H1 (cell line): Measurements from ENCODE around the gene PXDN. TPM values are rescaled to one million over a fixed set of nuclear protein-coding genes. Genes with fewer than 3 reads are reported as not detected.

Source experiments
- CTCF ChIA-PET: fragments of 300-600 bp; sonication (Branson Sonifier 250); formaldehyde crosslinking; loops from one replicate; lab custom pipeline; 2021; ENCODE audit not compliant: partially characterized antibody; lab: Charles Lee
- POLR2A ChIA-PET: fragments of 300-600 bp; sonication (Branson Sonifier 250); formaldehyde crosslinking; loops from one replicate; lab custom pipeline; 2021; ENCODE audit warnings: inconsistent platforms; ENCODE audit not compliant: partially characterized antibody; lab: Charles Lee
- DNase-seq, 2 experiments: peaks; one replicate each; pipeline versions ENCODE4 v3.0.0 to v3.0.0-alpha.2; 2010 to 2022; ENCODE audit warnings: low spot score in 2 of 2, low read depth in 1 of 2, mixed read lengths in 1 of 2
- FAIRE-seq: peaks from 2 replicates; lab custom pipeline; 2011; peaks lifted over from hg19 to GRCh38; lab: Jason Lieb, UNC
- H2AFZ ChIP-seq: 2 replicates; pipeline ENCODE4 v1.8.1; 2012; ENCODE audit warnings: low read length, inconsistent platforms
- H2AK5ac ChIP-seq: 2 replicates; pipeline ENCODE4 v1.6.1; 2013; ENCODE audit warnings: low read depth, low read length
- H2BK120ac ChIP-seq: replicated peaks from 2 replicates; pipeline ENCODE3; 2013; ENCODE audit warnings: low read depth, low read length, inconsistent platforms
- H2BK12ac ChIP-seq: 2 replicates; pipeline ENCODE4 v1.6.1; 2013; ENCODE audit warnings: low read depth, low read length
- H2BK15ac ChIP-seq: 2 replicates; pipeline ENCODE4 v1.6.1; 2013; ENCODE audit warnings: low read length
- H2BK20ac ChIP-seq: 2 replicates; pipeline ENCODE4 v1.6.1; 2013; ENCODE audit warnings: low read length
- H2BK5ac ChIP-seq: 2 replicates; pipeline ENCODE4 v1.6.1; 2013; ENCODE audit warnings: low read depth, low read length
- H3K14ac ChIP-seq: 2 replicates; pipeline ENCODE4 v1.6.1; 2013; ENCODE audit warnings: inconsistent platforms; ENCODE audit not compliant: insufficient read length
- H3K18ac ChIP-seq: 2 replicates; pipeline ENCODE4 v1.6.1; 2013; ENCODE audit warnings: low read length; ENCODE audit errors: extremely low read depth
- H3K23ac ChIP-seq: 2 replicates; pipeline ENCODE4 v1.6.1; 2013; ENCODE audit warnings: inconsistent platforms; ENCODE audit not compliant: insufficient read length
- H3K23me2 ChIP-seq: 2 replicates; pipeline ENCODE4 v1.6.1; 2013; ENCODE audit warnings: low read depth, low read length
- H3K27ac ChIP-seq: 2 replicates; pipeline ENCODE4 v1.6.1; 2011; ENCODE audit warnings: low read depth, low read length, inconsistent platforms
- H3K27me3 ChIP-seq, 4 experiments: replicated peaks in 1 of 4; 1 replicate in 1 of 4; 2 replicates in 3 of 4; pipeline versions ENCODE4 v1.6.1 to v1.8.1; 2011 to 2013; ENCODE audit warnings: low read length in 3 of 4, mild to moderate bottlenecking in 3 of 4, inconsistent platforms in 2 of 4, mixed read lengths in 2 of 4, moderate library complexity in 1 of 4; ENCODE audit not compliant: control insufficient read depth in 3 of 4, insufficient read depth in 3 of 4; ENCODE audit errors: extremely low read depth in 1 of 4
- H3K36me3 ChIP-seq, 4 experiments: 2 replicates each; pipeline versions ENCODE4 v1.6.1 to v1.8.1; 2011 to 2013; ENCODE audit warnings: mild to moderate bottlenecking in 4 of 4, low read length in 3 of 4, moderate library complexity in 2 of 4, control low read depth in 1 of 4, inconsistent platforms in 1 of 4; ENCODE audit not compliant: insufficient read depth in 4 of 4, control insufficient read depth in 2 of 4
- H3K4ac ChIP-seq: replicated peaks from 2 replicates; pipeline ENCODE3; 2013; ENCODE audit warnings: low read length, low read depth, mixed read lengths, inconsistent platforms; ENCODE audit not compliant: insufficient read length
- H3K4me1 ChIP-seq, 4 experiments: replicated peaks in 1 of 4; 1 replicate in 1 of 4; 2 replicates in 3 of 4; pipeline versions ENCODE4 v1.6.1 to v1.8.1; 2011 to 2013; ENCODE audit warnings: low read length in 3 of 4, inconsistent platforms in 2 of 4, mixed read lengths in 1 of 4; ENCODE audit not compliant: insufficient read depth in 4 of 4, control insufficient read depth in 3 of 4
- H3K4me2 ChIP-seq, 2 experiments: 2 replicates each; pipeline versions ENCODE4 v1.6.1 to v1.8.1; 2011 to 2013; ENCODE audit warnings: low read depth in 2 of 2, low read length in 2 of 2, control low read depth in 1 of 2, inconsistent platforms in 1 of 2, mild to moderate bottlenecking in 1 of 2; ENCODE audit not compliant: insufficient read depth in 1 of 2
- H3K4me3 ChIP-seq, 4 experiments: fragments of 200-600, 300-600 bp in 1 of 4; sonication (generic), shearing (Covaris generic), sonication (Bioruptor Twin) in 1 of 4; 2 replicates each; pipeline versions ENCODE4 v1.5.1 to v1.8.1; 2011 to 2016; ENCODE audit warnings: low read length in 4 of 4, low read depth in 3 of 4, control low read depth in 2 of 4, inconsistent platforms in 2 of 4, mild to moderate bottlenecking in 2 of 4, mixed read lengths in 1 of 4, moderate library complexity in 1 of 4; ENCODE audit not compliant: insufficient read depth in 2 of 4; ENCODE audit errors: extremely low read depth in 1 of 4
- H3K56ac ChIP-seq: replicated peaks from 2 replicates; pipeline ENCODE3; 2013; ENCODE audit warnings: low read depth, mild to moderate bottlenecking, mixed read lengths, low read length, inconsistent platforms; ENCODE audit not compliant: insufficient read length
- H3K79me1 ChIP-seq: 2 replicates; pipeline ENCODE4 v1.6.1; 2013; ENCODE audit warnings: low read depth, low read length, control low read depth
- H3K79me2 ChIP-seq, 2 experiments: 2 replicates each; pipeline versions ENCODE4 v1.6.1 to v1.8.1; 2012 to 2013; ENCODE audit warnings: low read length in 2 of 2, mild to moderate bottlenecking in 2 of 2, inconsistent platforms in 1 of 2; ENCODE audit not compliant: insufficient read depth in 2 of 2, control insufficient read depth in 1 of 2
- H3K9ac ChIP-seq, 4 experiments: replicated peaks in 1 of 4; 1 replicate in 1 of 4; 2 replicates in 3 of 4; pipeline versions ENCODE4 v1.6.1 to v1.8.1; 2011 to 2013; ENCODE audit warnings: low read depth in 3 of 4, low read length in 3 of 4, control low read depth in 2 of 4, mild to moderate bottlenecking in 2 of 4, moderate library complexity in 2 of 4, inconsistent platforms in 1 of 4; ENCODE audit errors: extremely low read depth in 1 of 4
- H3K9me3 ChIP-seq, 2 experiments: 2 replicates each; pipeline versions ENCODE4 v1.6.1 to v1.8.1; 2012 to 2013; ENCODE audit warnings: mild to moderate bottlenecking in 2 of 2, moderate library complexity in 2 of 2, control low read depth in 1 of 2, inconsistent platforms in 1 of 2, low read depth in 1 of 2, low read length in 1 of 2, mixed read lengths in 1 of 2; ENCODE audit not compliant: insufficient read depth in 2 of 2
- H4K20me1 ChIP-seq, 2 experiments: replicated peaks in 1 of 2; 2 replicates each; pipeline versions ENCODE3 to v1.8.1; 2011 to 2013; ENCODE audit warnings: inconsistent platforms in 2 of 2, low read length in 2 of 2, mild to moderate bottlenecking in 1 of 2; ENCODE audit not compliant: insufficient read depth in 2 of 2, control insufficient read depth in 1 of 2
- H4K5ac ChIP-seq: 2 replicates; pipeline ENCODE4 v1.6.1; 2013; ENCODE audit warnings: low read length, low read depth, mixed read lengths, inconsistent platforms; ENCODE audit not compliant: insufficient read length
- H4K8ac ChIP-seq: 2 replicates; pipeline ENCODE4 v1.8.0; 2013; ENCODE audit warnings: mild to moderate bottlenecking, moderate library complexity, low read length, inconsistent platforms; ENCODE audit not compliant: insufficient read depth; ENCODE audit errors: extremely low read depth
- H4K91ac ChIP-seq: replicated peaks from 2 replicates; pipeline ENCODE3; 2013; ENCODE audit warnings: low read length, mixed read lengths, inconsistent platforms; ENCODE audit not compliant: insufficient read length
- BACH1 ChIP-seq: IDR thresholded peaks from 2 replicates; pipeline ENCODE4 v1.6.1; 2012; ENCODE audit warnings: low read length, improper control_type of control experiment
- CEBPB ChIP-seq: IDR thresholded peaks from 2 replicates; pipeline ENCODE4 v1.6.1; 2012; ENCODE audit warnings: low read depth, low read length
- EZH2 ChIP-seq: fragments of 200-600 bp; sonication (generic); IDR thresholded peaks from 2 replicates; pipeline ENCODE4 v1.7.1; 2012; ENCODE audit warnings: low read depth, mild to moderate bottlenecking, moderate library complexity, low read length, inconsistent platforms; ENCODE audit not compliant: severe bottlenecking
- FOSL1 ChIP-seq: IDR thresholded peaks from 2 replicates; pipeline ENCODE4 v1.6.1; 2011; ENCODE audit warnings: mild to moderate bottlenecking, low read depth, low read length, moderate library complexity; ENCODE audit not compliant: insufficient read depth
- HDAC2 ChIP-seq, 2 experiments: fragments of 300-600 bp in 1 of 2; sonication (generic) in 1 of 2; IDR thresholded peaks; 2 replicates each; pipeline ENCODE4 v1.6.1; 2011 to 2012; ENCODE audit warnings: low read depth in 2 of 2, low read length in 2 of 2, mild to moderate bottlenecking in 2 of 2, moderate library complexity in 2 of 2, borderline replicate concordance in 1 of 2, inconsistent platforms in 1 of 2
- KDM1A ChIP-seq: fragments of 200-600, 300-600 bp; sonication (generic); IDR thresholded peaks from 2 replicates; pipeline ENCODE4 v1.7.1; 2016; ENCODE audit warnings: mild to moderate bottlenecking, low read length, borderline replicate concordance
- KDM5A ChIP-seq: fragments of 200-600 bp; IDR thresholded peaks from 2 replicates; pipeline ENCODE4 v1.7.1; 2012; ENCODE audit warnings: mild to moderate bottlenecking, low read length, inconsistent platforms, mixed read lengths
- PHF8 ChIP-seq: fragments of 200-600 bp; sonication (generic); conservative IDR thresholded peaks from 2 replicates; pipeline ENCODE4 v1.7.1; 2012; ENCODE audit warnings: low read depth, mild to moderate bottlenecking, inconsistent platforms, low read length, moderate library complexity
- RAD21 ChIP-seq, 2 experiments: IDR thresholded peaks in 1 of 2; conservative IDR thresholded peaks in 1 of 2; 2 replicates each; pipeline ENCODE4 v1.6.1; 2011; ENCODE audit warnings: low read depth in 2 of 2, low read length in 2 of 2, improper control_type of control experiment in 1 of 2, inconsistent platforms in 1 of 2, mild to moderate bottlenecking in 1 of 2, moderate library complexity in 1 of 2
- TAF1 ChIP-seq: IDR thresholded peaks from 2 replicates; pipeline ENCODE4 v1.6.1; 2011; ENCODE audit warnings: mild to moderate bottlenecking, low read depth, low read length
- YY1 ChIP-seq: IDR thresholded peaks from 2 replicates; pipeline ENCODE4 v1.6.1; 2011; ENCODE audit warnings: low read depth, mild to moderate bottlenecking, low read length
- WGBS, 2 experiments: shearing (Covaris generic) in 1 of 2; methylation state at CpG; one replicate each; pipeline versions ENCODE4 v1.1.6 to v1.1.7; 2013 to 2015; ENCODE audit warnings: low lambda C conversion rate in 2 of 2, mixed read lengths in 2 of 2, inconsistent platforms in 1 of 2, low coverage in 1 of 2, missing lambda C conversion rate in 1 of 2; ENCODE audit not compliant: insufficient replicate concordance in 2 of 2, insufficient coverage in 1 of 2, insufficient read length in 1 of 2; ENCODE audit errors: extremely low coverage in 1 of 2, missing lambda C conversion rate in 1 of 2; 5-methylcytosine and 5-hydroxymethylcytosine counted together
- polyA plus RNA-seq, 7 experiments: library from polyadenylated mRNA; depleted of rRNA in 3 of 7; stranded (reverse) in 5 of 7; unstranded in 2 of 7; fragments of >200 nt in 5 of 7; fragments of 200-250 nt in 2 of 7; gene quantifications; 1 replicate in 5 of 7; 2 replicates in 1 of 7; 4 replicates in 1 of 7; pipeline versions ENCODE4 v1.2.1 to v1.2.3, GENCODE V29; 2011 to 2013; ENCODE audit warnings: missing spikeins in 2 of 7, mixed read lengths in 2 of 7
- total RNA-seq: library from RNA; stranded (reverse); fragmentation: NEBNext Ultra II Directional; extraction: Animal tissue kit (Norgen Biotek cat#: 25700); gene quantifications from 2 replicates; pipeline ENCODE4 v1.2.1, GENCODE V29; 2021

PXDN gene
- total and polyA plus RNA-seq, 2 of the 8 experiments (the other 6 are each of a cell fraction or from before 2014, with no cell fraction given): 104 to 141 TPM

DNA sequence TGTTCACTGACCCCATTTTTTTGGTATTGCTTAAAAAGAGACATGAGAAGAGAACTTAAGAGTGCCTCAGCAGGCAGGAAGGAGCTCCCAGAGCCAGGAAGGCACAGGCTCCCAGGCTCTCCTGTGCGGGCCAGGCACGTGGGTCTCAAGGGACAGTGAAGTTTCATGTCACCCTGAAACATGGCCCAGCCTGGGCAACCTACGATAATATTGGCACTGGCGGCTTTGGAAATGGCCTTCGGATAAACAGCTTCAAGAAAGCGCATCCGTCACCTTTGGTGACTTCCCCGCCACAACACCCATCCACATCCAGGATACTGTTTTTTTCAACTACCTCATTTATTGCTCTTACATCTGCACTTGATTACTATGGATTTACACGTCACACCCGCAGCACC, 30.5 kb downstream of the PXDN start:
- no peak overlapping the region for H4K91ac ChIP-seq
- H2AFZ ChIP-seq: no peak overlapping the region
- H3K23me2 ChIP-seq: peaks cover 15% of the 10 kb centered on the region; the same call in 1 of the 2 replicates
- H3K9me3 ChIP-seq: no peaks in the 10 kb centered on the region
- no peak for DNase-seq
- FAIRE-seq: no peak
- WGBS, 2 experiments: 96% methylated on average over 10 of the region's 10 CpGs; no CpG with 5 or more reads in 1 of the 2 experiments
- no peak overlapping the region for H2BK15ac ChIP-seq
- H4K8ac ChIP-seq: no peak overlapping the region
- no peak overlapping the region for H3K23ac ChIP-seq
- H3K27ac ChIP-seq: no peak overlapping the region
- POLR2A ChIA-PET: interaction anchor here (0.6 to 1.5 kb wide), 3 partner anchors 15 to 275 kb away, joined by 3 to 6 read pairs (median 3); no protein-coding TSS in a partner anchor
- H4K20me1 ChIP-seq: peaks cover 9 to 34% of the 10 kb centered on the region in 2 experiments
- H3K79me1 ChIP-seq: peaks cover 31% of the 10 kb centered on the region
- H3K4me2 ChIP-seq: no peak overlapping the region
- no peak overlapping the region for H2BK12ac ChIP-seq
- H2BK5ac ChIP-seq: no peak overlapping the region
- H3K14ac ChIP-seq: no peak overlapping the region
- CTCF ChIA-PET: interaction anchor here (1.0 kb wide), 1 partner anchor 17 kb away, joined by 3 read pairs; no protein-coding TSS in a partner anchor
- H2BK120ac ChIP-seq: no peak overlapping the region
- H2AK5ac ChIP-seq: no peak overlapping the region
- peaks cover 0 to 21% (median 5%) of the 10 kb centered on the region in 4 experiments; a peak in 6 of 7 replicates for H3K4me1 ChIP-seq
- no peak for TF ChIP-seq HDAC2 (IDR thresholded peaks at IDR 0.05; ENCODE audit: borderline replicate concordance in 1 of 2, low read depth in 2 of 2, low read length in 2 of 2)
- TF ChIP-seq CEBPB: no peak
- TF ChIP-seq KDM5A: no peak
- no peak for TF ChIP-seq RAD21 (IDR thresholded peaks at IDR 0.05 in 1 of 2, conservative IDR thresholded peaks at IDR 0.05 in 1 of 2; ENCODE audit: low read depth in 2 of 2, low read length in 2 of 2)
- no peak for TF ChIP-seq PHF8
- TF ChIP-seq YY1: no peak
- TF ChIP-seq BACH1: no peak
- no peak for TF ChIP-seq KDM1A
- no peak for TF ChIP-seq TAF1
- no peak for TF ChIP-seq FOSL1
- TF ChIP-seq EZH2: no peak
- H3K36me3 ChIP-seq: no peaks in the 10 kb centered on the region
- no peak overlapping the region for H3K4ac ChIP-seq
- H3K9ac ChIP-seq: no peak overlapping the region
- H3K27me3 ChIP-seq: no peaks in the 10 kb centered on the region
- no peak overlapping the region for H3K4me3 ChIP-seq
- H2BK20ac ChIP-seq: no peak overlapping the region
- H3K56ac ChIP-seq: no peak overlapping the region
- H4K5ac ChIP-seq: no peak overlapping the region
- peaks cover 0 to 71% of the 10 kb centered on the region in 2 experiments; a peak in 3 of 4 replicates for H3K79me2 ChIP-seq
- H3K18ac ChIP-seq: no peak overlapping the region
